Osteocyte (in vitro differentiated cells): Measurements from ENCODE around the gene COL9A3. TPM values are rescaled to one million over a fixed set of nuclear protein-coding genes. Genes with fewer than 3 reads are reported as not detected.
"Not testable (repeated sequence)": the region's sequence is repeated elsewhere in the genome, so short reads cannot be mapped to it uniquely, and the experiment has no call there.

Experiments
- DNase-seq: peaks from one replicate; pipeline ENCODE4 v3.0.0; 2021; ENCODE audit warnings: mixed read lengths; ENCODE audit not compliant: unreplicated experiment; ENCODE audit errors: extremely low spot score
- H3K27ac Mint-ChIP-seq: one replicate; pipeline ENCODE4 v1.8.0; 2021; ENCODE audit warnings: mild to moderate bottlenecking, mixed read lengths; ENCODE audit not compliant: unreplicated experiment
- H3K27me3 Mint-ChIP-seq: one replicate; pipeline ENCODE4 v1.8.0; 2021; ENCODE audit warnings: mixed read lengths; ENCODE audit not compliant: unreplicated experiment
- H3K36me3 Mint-ChIP-seq: one replicate; pipeline ENCODE4 v1.8.0; 2021; ENCODE audit warnings: mixed read lengths; ENCODE audit not compliant: unreplicated experiment
- H3K4me1 Mint-ChIP-seq: one replicate; pipeline ENCODE4 v1.8.0; 2021; ENCODE audit warnings: mixed read lengths; ENCODE audit not compliant: unreplicated experiment
- H3K4me3 Mint-ChIP-seq: one replicate; pipeline ENCODE4 v1.8.0; 2021; ENCODE audit warnings: mild to moderate bottlenecking, moderate library complexity, mixed read lengths; ENCODE audit not compliant: unreplicated experiment
- H3K9me3 Mint-ChIP-seq: one replicate; pipeline ENCODE4 v1.8.0; 2021; ENCODE audit warnings: mixed read lengths; ENCODE audit not compliant: unreplicated experiment
- total RNA-seq: library from RNA; stranded (reverse); gene quantifications from 2 replicates; pipeline ENCODE4 v1.2.1, GENCODE V29; 2021
- TF ChIP-seq, protein P1 (sequence below): fragments of 200-600 bp; sonication (generic); IDR thresholded peaks from 2 replicates; pipeline ENCODE4 v1.5.0; 2021; ENCODE audit warnings: antibody characterized with exemption, mild to moderate bottlenecking, moderate library complexity

COL9A3 gene
- total RNA-seq, 1 donor from 2014 or later: 1.7 TPM

DNA sequence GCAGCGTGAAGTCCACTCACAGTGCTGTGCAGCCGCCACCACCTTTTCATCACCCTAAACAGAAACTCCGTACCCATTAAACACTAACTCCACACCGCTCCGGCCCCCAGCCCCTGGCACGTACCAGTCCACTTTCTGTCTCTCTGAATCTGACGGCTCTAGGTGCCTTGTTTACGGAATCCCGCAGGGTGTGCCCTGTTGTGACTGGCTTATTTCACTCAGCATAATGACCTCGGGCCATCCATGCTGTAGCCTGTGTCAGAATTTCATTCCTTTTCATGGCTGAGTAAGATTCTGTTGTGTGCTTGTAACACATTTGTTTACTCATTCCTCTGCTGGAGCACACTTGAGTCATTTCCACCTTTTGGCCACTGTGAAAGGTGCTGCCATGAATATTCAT, 26.8 kb downstream of the COL9A3 start:
- DNase-seq: no peak
- Mint-ChIP-seq H3K27ac (no peak overlapping the region), H3K36me3 (peaks cover 12% of the 10 kb centered on the region), H3K4me3 (no peak overlapping the region), H3K27me3 (no peaks in the 10 kb centered on the region), H3K9me3 (no peaks in the 10 kb centered on the region), H3K4me1 (peaks cover 1% of the 10 kb centered on the region)
- TF ChIP-seq, protein P1, sequence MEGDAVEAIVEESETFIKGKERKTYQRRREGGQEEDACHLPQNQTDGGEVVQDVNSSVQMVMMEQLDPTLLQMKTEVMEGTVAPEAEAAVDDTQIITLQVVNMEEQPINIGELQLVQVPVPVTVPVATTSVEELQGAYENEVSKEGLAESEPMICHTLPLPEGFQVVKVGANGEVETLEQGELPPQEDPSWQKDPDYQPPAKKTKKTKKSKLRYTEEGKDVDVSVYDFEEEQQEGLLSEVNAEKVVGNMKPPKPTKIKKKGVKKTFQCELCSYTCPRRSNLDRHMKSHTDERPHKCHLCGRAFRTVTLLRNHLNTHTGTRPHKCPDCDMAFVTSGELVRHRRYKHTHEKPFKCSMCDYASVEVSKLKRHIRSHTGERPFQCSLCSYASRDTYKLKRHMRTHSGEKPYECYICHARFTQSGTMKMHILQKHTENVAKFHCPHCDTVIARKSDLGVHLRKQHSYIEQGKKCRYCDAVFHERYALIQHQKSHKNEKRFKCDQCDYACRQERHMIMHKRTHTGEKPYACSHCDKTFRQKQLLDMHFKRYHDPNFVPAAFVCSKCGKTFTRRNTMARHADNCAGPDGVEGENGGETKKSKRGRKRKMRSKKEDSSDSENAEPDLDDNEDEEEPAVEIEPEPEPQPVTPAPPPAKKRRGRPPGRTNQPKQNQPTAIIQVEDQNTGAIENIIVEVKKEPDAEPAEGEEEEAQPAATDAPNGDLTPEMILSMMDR: no peak

DNA sequence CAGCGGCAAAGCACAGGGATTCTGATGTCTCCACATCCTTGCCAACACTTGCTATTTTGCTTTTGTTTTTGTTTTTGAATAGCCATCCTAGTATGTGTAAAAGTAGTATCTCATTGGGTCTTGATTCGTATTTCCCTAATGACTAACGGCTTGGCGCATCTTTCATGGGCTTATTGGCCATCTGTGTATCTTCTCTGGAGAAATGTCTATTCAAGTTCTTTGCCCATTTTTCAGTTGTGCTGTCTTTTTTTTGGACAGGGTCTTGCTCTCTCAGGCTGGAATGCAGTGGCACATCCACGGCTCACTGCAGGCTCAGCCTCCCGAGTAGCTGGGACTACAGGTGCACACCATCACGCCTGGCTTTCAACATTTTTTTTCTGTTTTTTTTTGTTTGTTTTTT, 27.3 kb downstream of the COL9A3 start:
- Mint-ChIP-seq H3K27ac (no peak overlapping the region), H3K4me3 (no peak overlapping the region), H3K27me3 (no peaks in the 10 kb centered on the region), H3K9me3 (no peaks in the 10 kb centered on the region), H3K36me3 (peaks cover 12% of the 10 kb centered on the region), H3K4me1 (peaks cover 1% of the 10 kb centered on the region)
- no peak for DNase-seq
- TF ChIP-seq, protein P1: no peak

DNA sequence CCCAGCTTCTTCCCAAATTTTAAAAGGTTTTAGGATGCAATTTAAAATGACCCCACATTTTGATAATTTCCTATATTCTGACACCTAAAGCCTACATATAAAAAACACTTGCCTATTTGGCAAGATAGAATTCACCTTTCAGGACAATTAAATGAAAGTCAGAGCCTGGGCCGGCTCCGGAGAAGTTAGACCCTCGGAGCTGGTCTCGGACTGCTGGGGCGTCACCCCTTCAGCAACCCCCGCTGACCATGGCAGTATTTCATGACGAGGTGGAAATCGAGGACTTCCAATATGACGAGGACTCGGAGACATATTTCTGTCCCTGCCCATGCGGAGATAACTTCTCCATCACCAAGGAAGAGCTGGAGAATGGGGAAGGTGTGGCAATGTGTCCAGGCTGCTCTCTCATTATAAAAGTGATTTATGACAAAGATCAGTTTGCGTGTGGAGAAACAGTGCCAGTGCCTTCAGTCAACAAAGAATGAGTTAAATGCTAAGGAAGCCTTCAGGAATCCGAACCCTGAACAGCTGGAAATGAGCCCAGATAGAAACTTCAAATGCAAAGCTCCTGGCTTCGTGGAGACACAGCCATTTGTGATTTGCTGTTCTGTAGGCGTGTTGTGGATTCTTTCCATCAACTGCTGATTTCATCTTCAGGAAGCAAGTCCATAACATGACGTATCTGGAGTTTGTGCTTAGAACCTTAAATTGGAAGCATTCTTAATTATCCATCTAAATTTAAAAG, 28.7 kb downstream of the COL9A3 start:
- H3K4me3 Mint-ChIP-seq: no peak overlapping the region
- peaks cover 1% of the 10 kb centered on the region for H3K4me1 Mint-ChIP-seq
- no peak overlapping the region for H3K27ac Mint-ChIP-seq
- H3K9me3 Mint-ChIP-seq: no peaks in the 10 kb centered on the region
- H3K36me3 Mint-ChIP-seq: peaks cover 12% of the 10 kb centered on the region
- DNase-seq: no peak
- TF ChIP-seq, protein P1: no peak
- no peaks in the 10 kb centered on the region for H3K27me3 Mint-ChIP-seq

DNA sequence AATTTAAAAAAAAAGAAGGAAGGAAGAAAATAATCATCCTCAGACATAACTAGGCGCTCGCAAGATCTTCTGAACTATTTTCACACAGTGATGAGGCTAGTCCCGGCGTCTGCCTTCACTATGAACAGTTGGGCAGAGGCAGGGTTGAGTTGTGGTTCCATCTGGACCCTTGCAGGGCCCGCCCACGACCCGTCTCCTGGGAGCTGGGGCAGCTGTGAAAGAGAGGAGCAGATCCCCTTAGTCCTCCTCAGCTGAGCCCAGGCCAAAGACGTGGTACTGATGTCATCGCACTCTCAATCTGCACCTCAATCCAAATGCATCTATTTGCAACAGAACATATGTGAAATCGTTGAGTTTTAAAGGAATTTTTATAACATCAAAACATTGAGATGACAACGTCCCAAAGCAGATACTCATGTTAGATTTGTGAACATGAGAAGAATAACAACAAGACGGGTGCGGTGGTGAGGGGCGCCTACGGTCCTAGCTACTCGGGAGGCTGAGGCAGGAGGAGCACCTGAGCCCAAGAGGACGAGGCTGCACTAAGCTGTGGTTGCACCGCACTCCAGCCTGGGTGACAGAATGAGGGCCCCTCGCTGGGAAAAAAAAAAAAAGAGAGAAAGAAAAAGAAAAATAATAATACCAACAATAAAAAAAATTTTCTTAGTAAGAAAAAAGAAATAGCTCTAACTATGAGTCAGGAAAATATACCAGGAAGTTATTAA, 29.5 kb downstream of the COL9A3 start:
- Mint-ChIP-seq H3K27ac (no peak overlapping the region), H3K27me3 (no peaks in the 10 kb centered on the region), H3K36me3 (peaks cover 12% of the 10 kb centered on the region), H3K9me3 (no peaks in the 10 kb centered on the region), H3K4me3 (no peak overlapping the region), H3K4me1 (peaks cover 1% of the 10 kb centered on the region)
- DNase-seq: no peak
- TF ChIP-seq, protein P1: no peak

DNA sequence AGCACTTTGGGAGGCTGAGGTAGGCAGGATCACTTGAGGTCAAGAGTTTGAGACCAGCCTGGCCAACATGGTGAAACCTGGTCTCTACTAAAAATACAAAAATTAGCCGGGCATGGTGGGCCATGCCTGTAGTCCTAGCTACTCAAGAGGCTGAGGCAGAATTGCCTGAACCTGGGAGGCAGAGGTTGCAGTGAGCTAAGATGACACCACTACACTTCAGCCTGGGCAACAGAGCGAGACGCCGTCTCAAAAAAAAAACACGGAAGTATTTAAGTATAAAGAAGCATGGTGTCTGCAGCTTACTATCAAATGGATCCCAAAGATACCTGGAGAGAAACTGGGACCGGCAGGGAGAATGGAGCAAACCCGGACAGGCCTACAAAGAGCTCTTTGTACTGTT, 32.1 kb downstream of the COL9A3 start:
- H3K9me3 Mint-ChIP-seq, H3K4me1 Mint-ChIP-seq, H3K27me3 Mint-ChIP-seq, H3K4me3 Mint-ChIP-seq, DNase-seq, H3K27ac Mint-ChIP-seq: not testable (repeated sequence)
- H3K36me3 Mint-ChIP-seq: peaks cover 21% of the 10 kb centered on the region
